Measurements from ENCODE around the gene ZIK1. TPM values are rescaled to one million over a fixed set of nuclear protein-coding genes. Genes with fewer than 3 reads are reported as not detected.

Gene ZIK1
- total RNA-seq, 2 donors from 2014 or later: 3.3 to 4.9 TPM

- DNase-seq (ENCODE audit: low spot score): no peak
- TF ChIP-seq CTCF (IDR thresholded peaks at IDR 0.05): no peak
- H3K27ac ChIP-seq: peak overlapping the region in 1 of 2 donors; percentile 85
- H3K4me1 ChIP-seq: peaks cover 0 to 23% of the 10 kb centered on the region in 2 donors
- peaks cover 30% of the 10 kb centered on the region for H3K36me3 ChIP-seq
- H3K9me3 ChIP-seq: peaks cover 0 to 4% of the 10 kb centered on the region in 2 donors
- peak overlapping the region; percentile 85 to 98 for H3K4me3 ChIP-seq
- H3K27me3 ChIP-seq: no peaks in the 10 kb centered on the region
Measured at GRCh38 chr19:57558525-57558924, 25.4 kb upstream of the ZIK1 start.

- Histone ChIP-seq H3K27ac (peak overlapping the region; percentile 82 to 85), H3K4me3 (peak overlapping the region; percentile 85 to 98), H3K27me3 (no peaks in the 10 kb centered on the region), H3K4me1 (peaks cover 0 to 23% of the 10 kb centered on the region in 2 donors), H3K36me3 (peaks cover 25% of the 10 kb centered on the region), H3K9me3 (peaks cover 0 to 9% of the 10 kb centered on the region in 2 donors)
- TF ChIP-seq CTCF (IDR thresholded peaks at IDR 0.05): no peak
- DNase-seq (ENCODE audit: low spot score): no peak
Measured at GRCh38 chr19:57559008-57559403, 24.9 kb upstream of the ZIK1 start.

- Histone ChIP-seq H3K27me3 (no peaks in the 10 kb centered on the region), H3K9me3 (peaks cover 0 to 14% of the 10 kb centered on the region in 2 donors), H3K36me3 (peaks cover 20% of the 10 kb centered on the region), H3K27ac (peak within 1 kb of the TSS; percentile 82 to 85), H3K4me1 (peaks cover 0 to 23% of the 10 kb centered on the region in 2 donors), H3K4me3 (peak within 1 kb of the TSS; percentile 85 to 98)
- peak; percentile 93 for DNase-seq (ENCODE audit: low spot score)
- no peak for TF ChIP-seq CTCF (IDR thresholded peaks at IDR 0.05)
Measured at GRCh38 chr19:57559404-57560025, 24.4 kb upstream of the ZIK1 start, which contains the start of gene ZNF550. ZNF550 (minus strand) TSS chr19:57559863; CDS start chr19:57559682, 181 bp downstream.

- peaks cover 0 to 20% of the 10 kb centered on the region in 2 donors for H3K9me3 ChIP-seq
- H3K4me1 ChIP-seq: peaks cover 0 to 23% of the 10 kb centered on the region in 2 donors
- H3K36me3 ChIP-seq: peaks cover 14% of the 10 kb centered on the region
- no peak for DNase-seq (ENCODE audit: low spot score)
- TF ChIP-seq CTCF (IDR thresholded peaks at IDR 0.05): no peak
- peak overlapping the region; percentile 82 to 85 for H3K27ac ChIP-seq
- H3K4me3 ChIP-seq: peak overlapping the region; percentile 85 to 98
- H3K27me3 ChIP-seq: no peaks in the 10 kb centered on the region
Measured at GRCh38 chr19:57560049-57560491, 23.9 kb upstream of the ZIK1 start.

- Histone ChIP-seq H3K27me3 (no peaks in the 10 kb centered on the region), H3K4me1 (peaks cover 0 to 13% of the 10 kb centered on the region in 2 donors), H3K4me3 (no peak overlapping the region), H3K9me3 (peaks cover 17 to 46% of the 10 kb centered on the region in 2 donors), H3K27ac (no peak overlapping the region), H3K36me3 (no peaks in the 10 kb centered on the region)
- TF ChIP-seq CTCF (IDR thresholded peaks at IDR 0.05): no peak
- no peak for DNase-seq (ENCODE audit: low spot score)
Measured at GRCh38 chr19:57563547-57563946, 20.4 kb upstream of the ZIK1 start.
